Liver (tissue), 9 donors: ENCODE data around the gene FILIP1L. TPM values are rescaled to one million over a fixed set of nuclear protein-coding genes. Genes with fewer than 3 reads are reported as not detected.

Experiments used
- DNase-seq: peaks from one replicate; pipeline ENCODE4 v3.0.0-alpha.2; 2017; ENCODE audit warnings: low spot score
- H3K27ac ChIP-seq, 2 donors: one replicate each; pipeline ENCODE4 v1.7.0; 2013; ENCODE audit warnings: inconsistent platforms in 2 of 2, low read length in 2 of 2, control low read depth in 1 of 2, low read depth in 1 of 2, mild to moderate bottlenecking in 1 of 2
- H3K27me3 ChIP-seq, 4 donors: one replicate each; pipeline versions ENCODE4 v1.6.1 to v1.7.0; 2013; ENCODE audit warnings: low read length in 3 of 4, inconsistent platforms in 1 of 4, mild to moderate bottlenecking in 1 of 4, moderate library complexity in 1 of 4; ENCODE audit not compliant: control insufficient read depth in 4 of 4, insufficient read depth in 4 of 4
- H3K36me3 ChIP-seq, 4 donors: one replicate each; pipeline versions ENCODE4 v1.6.1 to v1.7.0; 2013; ENCODE audit warnings: low read length in 3 of 4, mild to moderate bottlenecking in 3 of 4, low read depth in 1 of 4, moderate library complexity in 1 of 4; ENCODE audit not compliant: control insufficient read depth in 4 of 4, insufficient read depth in 3 of 4
- H3K4me1 ChIP-seq, 4 donors: one replicate each; pipeline versions ENCODE4 v1.6.1 to v1.7.0; 2013; ENCODE audit warnings: low read length in 3 of 4, mild to moderate bottlenecking in 3 of 4, moderate library complexity in 1 of 4; ENCODE audit not compliant: control insufficient read depth in 4 of 4, insufficient read depth in 4 of 4
- H3K4me3 ChIP-seq, 3 donors: one replicate each; pipeline versions ENCODE4 v1.6.1 to v1.7.0; 2013; ENCODE audit warnings: low read length in 3 of 3, control low read depth in 1 of 3, low read depth in 1 of 3, mild to moderate bottlenecking in 1 of 3
- H3K9ac ChIP-seq, 2 donors: one replicate each; pipeline ENCODE4 v1.7.0; 2013; ENCODE audit warnings: low read length in 2 of 2, mild to moderate bottlenecking in 2 of 2, moderate library complexity in 2 of 2, control low read depth in 1 of 2, low read depth in 1 of 2
- H3K9me3 ChIP-seq, 4 donors: one replicate each; pipeline versions ENCODE4 v1.6.1 to v1.7.0; 2013; ENCODE audit warnings: low read length in 3 of 4; ENCODE audit not compliant: control insufficient read depth in 4 of 4
- ATF3 ChIP-seq: IDR thresholded peaks from 2 replicates; pipeline ENCODE4 v1.6.1; 2016; ENCODE audit warnings: antibody characterized with exemption
- CTCF ChIP-seq: fragments of 150-350 bp; IDR thresholded peaks from 2 replicates; pipeline ENCODE4 v1.5.1; 2017; ENCODE audit warnings: improper control_type of control experiment, low read depth, low read length; ENCODE audit not compliant: missing input control
- EGR1 ChIP-seq, 2 donors: IDR thresholded peaks; 2 replicates each; pipeline ENCODE4 v1.6.1; 2016 to 2018; ENCODE audit warnings: antibody characterized with exemption in 2 of 2, low read depth in 2 of 2
- FOXA1 ChIP-seq: IDR thresholded peaks from 2 replicates; pipeline ENCODE4 v1.6.1; 2016; ENCODE audit warnings: antibody characterized with exemption
- FOXA2 ChIP-seq: IDR thresholded peaks from 2 replicates; pipeline ENCODE4 v1.6.1; 2016; ENCODE audit warnings: antibody characterized with exemption
- GABPA ChIP-seq, 2 donors: IDR thresholded peaks in 1 of 2; conservative IDR thresholded peaks in 1 of 2; 2 replicates each; pipeline ENCODE4 v1.6.1; 2016; ENCODE audit warnings: antibody characterized with exemption in 2 of 2, mild to moderate bottlenecking in 1 of 2, moderate library complexity in 1 of 2
- HNF4A ChIP-seq, 2 donors: conservative IDR thresholded peaks; 2 replicates each; pipeline ENCODE4 v1.6.1; 2016; ENCODE audit warnings: antibody characterized with exemption in 2 of 2, mild to moderate bottlenecking in 2 of 2
- JUND ChIP-seq, 2 donors: IDR thresholded peaks; 2 replicates each; pipeline ENCODE4 v1.6.1; 2016; ENCODE audit warnings: antibody characterized with exemption in 2 of 2
- MAX ChIP-seq: IDR thresholded peaks from 2 replicates; pipeline ENCODE4 v1.6.1; 2016; ENCODE audit warnings: antibody characterized with exemption
- NR2F2 ChIP-seq: IDR thresholded peaks from 2 replicates; pipeline ENCODE4 v1.6.1; 2016; ENCODE audit warnings: antibody characterized with exemption
- RAD21 ChIP-seq, 2 donors: IDR thresholded peaks; 2 replicates each; pipeline ENCODE4 v1.6.1; 2016; ENCODE audit warnings: antibody characterized with exemption in 2 of 2, mild to moderate bottlenecking in 2 of 2
- REST ChIP-seq: IDR thresholded peaks from 2 replicates; pipeline ENCODE4 v1.6.1; 2016; ENCODE audit warnings: antibody characterized with exemption, mild to moderate bottlenecking
- RXRA ChIP-seq, 2 donors: IDR thresholded peaks; 2 replicates each; pipeline ENCODE4 v1.6.1; 2017 to 2018; ENCODE audit warnings: antibody characterized with exemption in 2 of 2, mild to moderate bottlenecking in 1 of 2
- SP1 ChIP-seq: IDR thresholded peaks from 2 replicates; pipeline ENCODE4 v1.6.1; 2018; ENCODE audit warnings: antibody characterized with exemption, mild to moderate bottlenecking
- TAF1 ChIP-seq: conservative IDR thresholded peaks from 2 replicates; pipeline ENCODE4 v1.6.1; 2016; ENCODE audit warnings: antibody characterized with exemption, mild to moderate bottlenecking
- YY1 ChIP-seq: IDR thresholded peaks from 2 replicates; pipeline ENCODE4 v1.6.1; 2016; ENCODE audit warnings: antibody characterized with exemption, mild to moderate bottlenecking
- ZBTB33 ChIP-seq: IDR thresholded peaks from 2 replicates; pipeline ENCODE4 v1.6.1; 2016; ENCODE audit warnings: antibody characterized with exemption
- WGBS: extraction: QIAGEN DNeasy Blood & Tissue Kit; methylation state at CpG from one replicate; pipeline ENCODE4 v1.1.7; 2013; 5-methylcytosine and 5-hydroxymethylcytosine counted together
- polyA plus RNA-seq, 2 donors: library from polyadenylated mRNA; stranded (reverse) in 1 of 2; unstranded in 1 of 2; fragments of 200-250 nt in 1 of 2; fragments of >200 nt in 1 of 2; fragmentation: Nextera tagmentation in 1 of 2; extraction: Ambion mirVana in 1 of 2; gene quantifications; one replicate each; pipeline versions ENCODE4 v1.2.1 to v1.2.3, GENCODE V29; 2013 to 2015
- total RNA-seq, 2 donors: library from RNA; depleted of rRNA; stranded (reverse); fragments of >200 nt; gene quantifications; one replicate each; pipeline ENCODE4 v1.2.3, GENCODE V29; 2014
- donor health status: healthy.
- donor health status: healthy.
- donor health status: healthy.
- donor health status: healthy.
- donor health status: healthy.

The FILIP1L gene
- total and polyA plus RNA-seq, 4 donors: 1.4 to 6.5 (median 1.9) TPM

- H3K27me3 ChIP-seq: no peaks in the 10 kb centered on the region
- peaks cover 7 to 32% (median 19%) of the 10 kb centered on the region in 4 donors for H3K4me1 ChIP-seq
- H3K36me3 ChIP-seq: no peaks in the 10 kb centered on the region
- H3K9me3 ChIP-seq: no peaks in the 10 kb centered on the region
- DNase-seq: no peak
- TF ChIP-seq EGR1 (IDR thresholded peaks at IDR 0.05; ENCODE audit: low read depth in 2 of 2): no peak
- TF ChIP-seq FOXA2: no peak
- no peak for TF ChIP-seq GABPA (IDR thresholded peaks at IDR 0.05 in 1 of 2, conservative IDR thresholded peaks at IDR 0.05 in 1 of 2)
- no peak for TF ChIP-seq TAF1
- TF ChIP-seq CTCF: no peak
- no peak for TF ChIP-seq SP1
- no peak for TF ChIP-seq JUND (IDR thresholded peaks at IDR 0.05)
- TF ChIP-seq RXRA (IDR thresholded peaks at IDR 0.05): no peak
- TF ChIP-seq HNF4A (conservative IDR thresholded peaks at IDR 0.05): no peak
- no peak for TF ChIP-seq MAX
- TF ChIP-seq RAD21 (IDR thresholded peaks at IDR 0.05): no peak
- no peak for TF ChIP-seq ATF3
- no peak for TF ChIP-seq NR2F2
- TF ChIP-seq FOXA1: no peak
- TF ChIP-seq YY1: no peak
- no peak overlapping the region for H3K4me3 ChIP-seq
- H3K9ac ChIP-seq: no peak overlapping the region
- H3K27ac ChIP-seq: peak overlapping the region in 1 of 2 donors; percentile 33
- 92% methylated on average over 1 of the region's 1 CpG for WGBS
These were observed 11.5 kb downstream of the FILIP1L start for GRCh38 chr3:100102757-100103156.

GRCh38 chr3:100100425-100100824, 13.9 kb downstream of the FILIP1L start:
- TF ChIP-seq REST (no peak), RXRA (IDR thresholded peaks at IDR 0.05) (no peak), HNF4A (conservative IDR thresholded peaks at IDR 0.05) (no peak), CTCF (no peak), JUND (IDR thresholded peaks at IDR 0.05) (no peak), FOXA2 (no peak), NR2F2 (no peak), ZBTB33 (no peak), FOXA1 (no peak), GABPA (IDR thresholded peaks at IDR 0.05 in 1 of 2, conservative IDR thresholded peaks at IDR 0.05 in 1 of 2) (no peak), YY1 (no peak), SP1 (no peak)
- no peak overlapping the region for H3K9ac ChIP-seq
- H3K9me3 ChIP-seq: no peaks in the 10 kb centered on the region
- H3K27ac ChIP-seq: no peak overlapping the region
- H3K4me3 ChIP-seq: no peak overlapping the region
- peaks cover 7 to 35% (median 22%) of the 10 kb centered on the region in 4 donors for H3K4me1 ChIP-seq
- H3K36me3 ChIP-seq: no peaks in the 10 kb centered on the region
- 98% methylated on average over 2 of the region's 2 CpGs for WGBS
- no peak for DNase-seq
- H3K27me3 ChIP-seq: no peaks in the 10 kb centered on the region
